Frontal cortex (tissue), 4 donors: ENCODE results near the gene MGME1. TPM values are rescaled to one million over a fixed set of nuclear protein-coding genes. Genes with fewer than 3 reads are reported as not detected.
"Not testable (repeated sequence)": the region's sequence is repeated elsewhere in the genome, so short reads cannot be mapped to it uniquely, and the experiment has no call there.

Experiments
- DNase-seq, 2 donors: peaks; one replicate each; pipeline ENCODE4 v3.0.0; 2012; ENCODE audit warnings: low spot score in 2 of 2
- FAIRE-seq: peaks from 2 replicates; lab custom pipeline; 2012; peaks lifted over from hg19 to GRCh38; lab: Jason Lieb, UNC
- small RNA-seq: library from RNA; depleted of rRNA; stranded (forward); fragments of <200 nt; gene quantifications from one replicate; pipeline ENCODE3, GENCODE V24; 2014
- total RNA-seq: library from RNA; depleted of rRNA; stranded (reverse); fragments of >200 nt; gene quantifications from one replicate; pipeline ENCODE4 v1.2.3, GENCODE V29; 2014
- donor health status: control.
- donor health status: control.
- donor health status: control.

The MGME1 gene
- total RNA-seq, 1 donor from 2014 or later = 7.3 TPM

DNA sequence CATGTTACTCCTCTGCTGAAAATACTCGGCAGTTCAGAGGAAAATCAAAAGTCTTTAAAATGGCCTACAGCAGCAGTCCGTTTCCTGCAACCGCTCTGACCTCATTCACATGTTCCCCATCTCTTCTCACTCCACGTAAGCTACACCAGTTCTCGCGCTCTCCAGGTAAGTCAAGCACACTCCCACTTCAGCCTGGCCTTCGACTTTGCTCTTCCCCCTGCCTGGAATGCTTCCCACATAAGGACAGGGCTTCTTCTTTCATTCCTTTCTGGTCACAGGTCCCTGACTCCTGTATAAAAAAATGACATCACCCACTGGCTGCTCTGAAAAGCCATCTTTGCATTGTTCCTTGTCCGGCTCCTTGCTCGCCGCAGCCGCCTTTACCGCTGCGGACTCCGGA is 42.7 kb downstream of the MGME1 start:
- DNase-seq = no peak
- no peak for FAIRE-seq

DNA sequence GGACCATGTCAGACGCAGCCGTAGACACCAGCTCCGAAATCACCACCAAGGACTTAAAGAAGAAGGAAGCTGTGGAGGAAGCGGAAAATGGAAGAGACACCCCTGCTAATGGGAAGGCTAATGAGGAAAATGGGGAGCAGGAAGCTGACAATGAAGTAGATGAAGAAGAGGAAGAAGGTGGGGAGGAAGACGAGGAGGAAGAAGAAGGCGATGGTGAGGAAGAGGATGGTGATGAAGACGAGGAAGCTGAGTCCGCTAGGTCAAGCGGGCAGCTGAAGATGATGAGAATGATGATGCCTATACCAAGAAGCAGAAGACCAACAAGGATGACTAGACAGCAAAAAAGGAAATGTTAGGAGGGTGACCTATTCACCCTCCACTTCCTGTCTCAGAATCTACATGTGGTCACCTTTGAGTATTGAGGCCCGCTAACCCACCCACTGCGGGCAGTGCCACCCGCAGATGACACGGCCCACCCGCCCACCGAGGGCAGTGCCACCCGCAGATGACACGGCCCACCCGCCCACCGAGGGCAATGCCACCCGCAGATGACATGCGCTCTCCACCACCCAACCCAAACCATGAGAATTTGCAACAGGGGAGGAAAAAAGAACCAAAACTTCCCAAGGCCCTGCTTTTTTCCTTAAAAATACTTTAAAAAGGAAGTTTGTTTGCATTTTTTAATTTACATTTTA is 43.3 kb downstream of the MGME1 start:
- no peak for DNase-seq
- no peak for FAIRE-seq

DNA sequence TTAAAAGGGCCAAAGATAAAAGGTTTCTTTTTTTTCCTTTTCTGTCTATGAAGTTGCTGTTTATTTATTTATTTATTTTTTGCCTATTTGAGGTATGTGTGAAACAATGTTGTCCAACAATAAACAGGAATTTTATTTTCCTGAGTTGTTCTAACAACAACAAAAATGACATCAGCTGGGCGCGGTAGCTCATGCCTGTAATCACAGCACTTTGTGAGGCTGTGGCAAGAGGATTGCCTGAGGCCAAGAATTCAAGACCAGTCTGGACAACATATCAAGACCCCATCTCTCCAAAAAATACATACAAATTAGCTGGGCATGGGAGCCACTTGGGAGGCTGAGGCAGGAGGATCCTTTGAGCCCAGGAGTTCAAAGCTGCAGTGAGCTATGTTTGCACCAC is 44.1 kb downstream of the MGME1 start:
- no peak for DNase-seq
- FAIRE-seq = no peak

DNA sequence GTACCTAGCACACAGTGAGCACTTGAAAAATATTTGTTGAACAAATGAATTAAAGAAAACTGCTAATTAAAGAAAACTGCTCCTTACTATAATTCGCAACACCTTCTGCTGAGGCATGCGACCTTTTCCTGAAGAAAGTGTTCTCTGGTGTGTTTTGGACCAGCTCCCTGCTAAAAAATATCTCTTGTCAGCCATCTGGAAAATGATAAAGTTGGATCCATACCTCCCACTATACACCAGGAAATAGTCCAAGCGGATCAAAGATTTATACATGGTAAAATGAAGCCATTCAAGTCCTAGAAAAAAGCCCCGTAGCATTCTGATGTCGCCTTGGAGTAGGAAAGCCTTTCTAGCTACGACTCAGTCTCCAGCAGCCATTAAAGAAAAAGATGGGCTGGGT is 45.6 kb downstream of the MGME1 start:
- FAIRE-seq = no peak
- DNase-seq = no peak

DNA sequence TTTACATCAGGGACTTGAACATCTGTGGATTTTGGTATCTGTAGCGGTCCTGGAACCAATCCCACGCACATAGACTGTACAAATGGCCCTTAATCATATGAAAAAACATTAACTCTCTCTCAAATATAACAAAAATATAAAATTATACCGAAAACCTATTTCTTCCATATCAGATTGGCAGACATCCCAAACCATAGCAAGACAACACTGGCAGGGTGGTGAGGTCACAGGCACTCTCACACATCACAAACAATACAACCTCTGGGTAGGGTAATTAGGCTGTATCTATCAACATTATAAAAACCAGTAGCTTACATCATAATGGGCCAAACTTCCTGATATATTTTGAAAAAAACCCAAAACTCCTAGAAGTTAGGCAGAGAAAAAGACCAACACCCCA is 48.0 kb downstream of the MGME1 start:
- DNase-seq (no peak), FAIRE-seq (no peak)

DNA sequence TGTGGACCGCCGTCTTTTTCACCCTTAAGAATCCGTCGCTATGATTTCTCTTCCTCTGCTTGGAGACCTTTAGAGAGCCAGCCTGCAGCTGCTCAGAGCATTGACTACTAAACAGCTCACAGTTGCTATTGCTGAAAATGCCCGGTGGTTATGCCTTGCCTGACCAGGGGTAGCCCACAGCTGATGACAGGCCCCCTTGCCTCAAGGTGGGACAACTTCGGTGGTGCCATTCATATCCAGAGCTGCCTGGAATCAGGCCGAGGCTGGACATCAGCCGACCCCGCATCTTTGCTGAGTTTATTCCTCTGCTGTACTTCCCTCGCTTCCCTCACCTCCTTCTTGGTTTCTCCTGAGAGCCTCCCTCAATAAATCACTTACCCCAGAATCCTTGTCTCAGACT is 49.3 kb downstream of the MGME1 start:
- FAIRE-seq (no peak), DNase-seq (no peak)

DNA sequence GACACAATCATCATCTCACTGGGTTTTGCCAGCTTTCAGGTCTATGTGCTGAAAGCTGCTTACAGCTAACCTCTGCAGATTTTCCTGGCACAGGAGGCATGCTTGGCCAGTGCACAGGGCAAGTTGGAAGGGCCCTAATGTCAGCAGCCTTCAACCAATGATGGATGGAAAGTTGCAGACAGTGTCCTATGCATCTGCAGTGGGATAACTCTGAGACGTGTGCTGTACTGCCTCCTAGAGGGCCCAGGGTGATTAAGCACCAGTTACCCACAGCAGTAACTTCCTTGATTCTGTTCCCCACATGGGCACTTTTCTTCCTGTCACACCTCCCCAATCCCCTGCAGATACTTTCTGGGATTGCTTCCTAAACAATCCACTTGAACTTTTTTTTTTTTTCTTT is 50.2 kb downstream of the MGME1 start:
- FAIRE-seq (no peak), DNase-seq (no peak)

DNA sequence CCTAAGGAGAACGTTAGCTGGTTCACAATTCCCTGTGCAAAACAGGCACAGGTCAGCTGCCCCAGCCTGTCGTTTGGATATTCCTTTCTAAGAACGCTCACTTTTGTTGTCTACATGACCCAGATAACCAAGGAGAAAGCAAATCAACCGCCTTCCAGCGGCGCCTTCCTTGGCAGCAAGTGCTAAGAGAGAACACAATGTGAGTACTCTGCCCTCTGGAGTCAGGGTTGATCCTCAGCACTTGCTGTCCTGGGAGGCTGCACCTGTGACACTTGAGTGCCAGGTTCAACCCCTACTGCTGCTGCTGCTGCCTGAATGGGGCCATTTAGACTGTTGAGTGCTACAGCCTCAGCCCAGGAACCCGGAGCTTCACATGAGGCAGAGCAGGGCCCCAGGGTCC is 52.1 kb downstream of the MGME1 start:
- DNase-seq (no peak), FAIRE-seq (no peak)

DNA sequence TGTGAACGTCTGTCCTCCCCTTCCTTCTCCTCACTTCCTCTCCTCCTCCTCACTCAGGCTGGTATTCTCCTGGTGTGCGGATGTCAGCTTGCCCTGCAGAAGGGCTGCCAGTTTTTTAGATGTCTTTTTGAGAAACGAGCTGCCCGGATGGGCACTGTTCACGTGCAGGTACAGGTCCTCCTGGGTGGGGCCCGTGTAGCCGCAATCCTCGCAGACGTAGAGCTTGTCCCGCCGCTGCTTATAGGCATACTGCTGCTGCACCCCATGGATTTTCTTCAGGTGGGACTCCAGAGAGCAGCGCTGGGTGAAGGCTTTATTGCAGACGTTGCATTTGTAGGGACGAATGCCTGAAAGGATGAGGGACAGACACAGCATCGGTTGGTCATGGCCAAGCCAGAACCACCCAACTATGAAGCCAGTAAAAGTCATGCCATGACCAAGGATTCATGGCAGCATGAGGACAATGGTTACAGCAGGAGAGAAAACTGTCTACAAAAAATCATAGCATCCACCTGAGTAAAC is 55.8 kb downstream of the MGME1 start:
- no peak for FAIRE-seq
- no peak for DNase-seq

DNA sequence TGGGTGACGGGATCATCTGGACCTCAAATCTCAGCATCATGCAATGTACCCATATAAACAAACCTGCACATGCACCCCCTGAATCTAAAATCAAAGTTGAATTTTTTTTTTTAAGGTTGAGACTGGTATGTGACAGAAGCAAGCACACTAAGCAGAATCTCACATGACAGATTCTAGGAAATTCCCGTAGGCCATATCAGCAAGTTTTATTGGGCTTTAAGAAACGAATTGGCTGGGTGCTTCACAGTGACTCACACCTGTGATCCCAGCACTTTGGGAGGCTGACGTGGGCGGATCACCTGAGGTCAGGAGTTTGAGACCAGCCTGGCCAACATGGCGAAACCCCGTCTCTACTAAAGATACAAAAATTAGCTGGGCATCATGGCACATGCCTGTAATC is 58.2 kb downstream of the MGME1 start:
- DNase-seq, FAIRE-seq: not testable (repeated sequence)

DNA sequence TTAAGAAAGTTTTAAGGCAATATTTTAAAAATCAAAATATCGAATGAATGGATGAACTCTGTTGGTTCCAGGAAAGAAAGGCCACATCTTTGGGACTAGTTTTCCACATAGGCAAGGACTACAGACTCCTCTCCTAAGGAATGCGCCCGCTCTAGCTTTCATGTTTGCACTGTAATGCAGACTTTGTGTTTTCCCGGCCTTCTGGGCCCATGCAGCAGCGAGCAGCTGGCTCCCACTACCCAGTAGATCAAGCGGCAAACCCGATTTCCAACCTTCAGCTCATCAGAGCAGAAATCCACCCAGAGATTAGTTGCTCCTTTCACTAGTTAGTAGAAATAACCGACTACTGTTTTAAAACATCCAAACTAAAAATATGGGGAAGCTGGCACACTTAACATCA is 61.2 kb downstream of the MGME1 start:
- no peak for DNase-seq

DNA sequence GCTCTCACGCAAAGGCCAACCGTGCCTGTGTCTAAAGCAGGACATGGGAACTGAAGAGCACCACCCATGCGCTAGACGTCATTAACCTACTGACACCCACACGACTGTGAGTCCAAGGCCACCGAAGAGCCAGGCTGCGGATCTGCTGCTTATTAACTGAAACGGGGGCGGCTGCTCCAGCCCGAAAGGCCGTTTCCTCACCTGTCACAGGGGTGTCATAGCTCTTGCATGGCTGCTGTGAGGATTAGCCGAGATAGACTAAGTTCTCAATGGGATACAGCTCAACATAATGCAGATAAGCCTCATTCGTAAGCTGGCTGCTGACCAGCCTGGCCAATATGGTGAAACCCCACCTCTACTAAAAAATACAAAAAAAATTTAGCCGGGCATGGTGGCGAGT is 62.2 kb downstream of the MGME1 start:
- no peak for FAIRE-seq
- DNase-seq = no peak

More for the DNA sequence above, 61.2 kb downstream of the MGME1 start:
- FAIRE-seq = no peak

DNA sequence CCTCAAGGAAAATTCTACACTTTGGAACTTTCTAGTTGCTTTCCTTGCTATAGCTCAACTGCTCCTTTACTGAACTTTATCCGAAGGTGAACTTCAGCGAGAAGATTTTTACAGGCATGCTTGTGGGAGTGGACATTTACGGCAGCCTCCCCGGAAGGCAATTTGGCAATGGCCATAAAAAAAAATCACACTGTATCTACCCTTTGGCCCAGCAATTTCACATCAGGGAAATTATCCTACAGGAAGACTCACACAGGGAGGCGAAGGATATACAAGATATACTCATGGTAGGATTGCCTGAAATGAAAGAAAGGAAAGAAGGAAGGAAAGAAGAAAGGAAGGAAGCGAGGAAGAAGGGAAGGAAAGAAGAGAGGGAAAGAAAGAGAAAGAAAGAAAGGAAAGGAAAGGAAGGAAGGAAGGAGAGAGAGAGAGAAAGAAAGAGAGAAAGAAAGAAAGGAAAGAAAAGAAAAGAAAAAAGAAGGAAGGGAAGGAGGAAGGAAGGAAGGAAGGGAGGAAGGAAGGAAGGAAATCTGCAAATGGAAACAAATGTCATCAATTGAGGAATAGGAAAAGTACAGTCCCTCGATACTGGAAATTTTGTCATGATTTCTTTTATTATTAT is 63.2 kb downstream of the MGME1 start:
- no peak for FAIRE-seq
- no peak for DNase-seq

DNA sequence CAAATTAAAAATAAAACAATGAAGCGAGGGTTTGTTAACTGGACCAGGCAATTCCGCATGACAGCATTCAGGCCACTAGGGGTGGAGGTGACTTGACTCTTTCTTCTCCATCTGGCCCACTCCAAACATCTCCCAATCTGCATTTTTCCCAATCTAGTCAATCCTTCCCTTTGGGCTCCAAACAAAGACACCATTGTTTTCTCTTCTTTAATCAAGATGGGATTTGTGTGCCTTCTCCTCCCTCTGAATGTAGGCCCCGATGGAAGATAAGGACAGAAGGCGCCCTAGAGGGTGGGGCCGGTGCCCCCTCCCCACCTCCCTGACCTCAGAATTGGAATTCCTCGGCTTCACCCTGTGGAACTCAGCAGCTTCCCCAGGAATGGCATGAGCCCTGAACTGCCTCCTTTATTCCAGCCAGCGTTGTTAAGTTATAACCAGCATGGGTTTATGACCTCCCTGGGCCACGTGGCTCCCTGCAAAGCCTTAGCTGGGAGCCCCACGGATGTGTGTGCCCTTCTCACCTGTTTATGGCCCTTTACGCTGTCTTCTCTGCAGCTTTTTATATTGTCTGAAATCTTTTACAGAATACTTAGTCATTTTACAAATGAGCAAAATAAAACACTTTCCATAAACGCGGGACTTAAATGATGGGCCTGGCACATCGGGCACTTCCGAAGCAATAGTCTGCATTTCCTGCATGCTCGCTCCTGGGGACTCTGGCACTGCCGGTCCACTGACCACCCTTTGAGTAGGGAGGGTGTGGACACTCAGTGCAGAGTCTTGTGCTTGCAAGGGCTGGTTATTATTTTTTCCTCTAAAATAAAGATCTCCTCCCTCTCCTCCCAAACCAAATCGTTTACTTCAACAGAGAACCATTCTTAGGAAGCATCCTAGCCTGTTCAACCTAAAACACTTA is 64.4 kb downstream of the MGME1 start:
- FAIRE-seq (no peak), DNase-seq (no peak)

DNA sequence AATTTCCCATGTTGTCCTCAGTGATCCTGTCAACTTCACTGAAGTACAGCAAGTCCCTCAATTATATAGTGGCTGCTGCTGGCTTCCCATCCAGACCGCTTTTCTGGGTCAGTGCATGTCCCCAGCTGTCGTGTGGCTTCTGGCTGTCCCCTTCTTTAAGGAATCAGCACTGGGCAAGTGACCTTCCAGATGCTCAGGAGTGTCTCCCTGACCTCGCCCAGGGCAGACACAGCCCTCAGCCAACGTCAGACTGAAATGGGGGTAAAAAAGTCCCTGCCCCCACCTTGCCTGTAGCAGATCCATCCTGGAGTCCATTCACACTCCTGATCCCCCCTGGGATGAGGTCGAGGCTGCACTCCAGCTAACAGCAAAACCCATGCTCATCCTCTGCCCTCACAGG is 65.2 kb downstream of the MGME1 start:
- no peak for DNase-seq
- FAIRE-seq = no peak

DNA sequence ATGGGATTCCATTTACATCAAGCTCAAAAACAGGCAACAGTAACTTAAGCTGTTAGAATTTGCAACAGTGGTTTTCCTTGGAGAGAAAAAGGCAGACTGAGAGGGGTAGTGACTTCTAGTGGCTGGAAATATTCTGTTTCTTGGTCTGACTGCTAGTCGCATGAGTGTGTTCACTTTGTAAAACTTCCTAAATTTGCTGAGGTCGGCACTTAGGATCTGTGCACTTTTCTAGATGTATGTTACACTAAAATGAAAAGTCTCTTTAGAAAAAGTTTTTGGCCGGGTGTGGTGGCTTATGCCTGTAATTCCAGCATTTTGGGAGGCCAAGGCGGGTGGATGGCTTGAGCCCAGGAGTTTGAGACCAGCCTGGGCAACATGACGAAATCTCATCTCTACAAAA is 70.2 kb downstream of the MGME1 start:
- no peak for DNase-seq
- FAIRE-seq = no peak

Small RNAs within 50 kb of the gene (small RNA-seq; reads per million reads assigned to genes)
- gene SNORD17 = 514 reads per million, percentile 99 among the genes with 10 or more reads in this experiment

Other genes starting within 250 kb of the MGME1 start
- gene SNX5, start 224 bp upstream of the MGME1 start, total RNA-seq = 50.5 TPM
- 0.41 TPM for gene OVOL2, start 88.9 kb downstream of the MGME1 start, total RNA-seq
- gene KAT14, start 168.8 kb downstream of the MGME1 start, total RNA-seq = 33.4 TPM
- 13.5 TPM for gene PET117, start 168.8 kb downstream of the MGME1 start, total RNA-seq